ENCODE data around the gene CD81.

CD81 gene

DNA sequence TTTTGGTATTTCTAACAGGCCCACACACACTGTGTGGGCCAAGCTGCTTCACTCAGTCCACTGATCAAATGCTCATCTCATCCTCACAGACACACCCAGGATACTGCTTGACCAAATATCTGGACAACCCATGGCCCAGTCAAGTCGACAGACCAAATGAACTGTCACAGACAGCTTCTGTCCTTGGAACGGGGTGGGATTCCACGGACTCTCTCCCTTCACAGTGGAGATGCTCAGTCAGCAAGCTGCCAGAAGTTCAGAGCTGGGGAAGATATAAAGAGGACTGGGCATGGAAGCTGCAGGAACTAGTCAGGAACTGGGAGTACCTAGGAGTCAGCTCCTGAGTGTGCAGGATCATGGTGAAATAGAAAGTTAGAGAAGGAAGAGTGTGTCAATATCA, 34.6 kb upstream of the CD81 start:
- no peak for DNase-seq (ENCODE audit: extremely low read depth, low read depth)
- TF ChIP-seq, protein P1, sequence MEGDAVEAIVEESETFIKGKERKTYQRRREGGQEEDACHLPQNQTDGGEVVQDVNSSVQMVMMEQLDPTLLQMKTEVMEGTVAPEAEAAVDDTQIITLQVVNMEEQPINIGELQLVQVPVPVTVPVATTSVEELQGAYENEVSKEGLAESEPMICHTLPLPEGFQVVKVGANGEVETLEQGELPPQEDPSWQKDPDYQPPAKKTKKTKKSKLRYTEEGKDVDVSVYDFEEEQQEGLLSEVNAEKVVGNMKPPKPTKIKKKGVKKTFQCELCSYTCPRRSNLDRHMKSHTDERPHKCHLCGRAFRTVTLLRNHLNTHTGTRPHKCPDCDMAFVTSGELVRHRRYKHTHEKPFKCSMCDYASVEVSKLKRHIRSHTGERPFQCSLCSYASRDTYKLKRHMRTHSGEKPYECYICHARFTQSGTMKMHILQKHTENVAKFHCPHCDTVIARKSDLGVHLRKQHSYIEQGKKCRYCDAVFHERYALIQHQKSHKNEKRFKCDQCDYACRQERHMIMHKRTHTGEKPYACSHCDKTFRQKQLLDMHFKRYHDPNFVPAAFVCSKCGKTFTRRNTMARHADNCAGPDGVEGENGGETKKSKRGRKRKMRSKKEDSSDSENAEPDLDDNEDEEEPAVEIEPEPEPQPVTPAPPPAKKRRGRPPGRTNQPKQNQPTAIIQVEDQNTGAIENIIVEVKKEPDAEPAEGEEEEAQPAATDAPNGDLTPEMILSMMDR (IDR thresholded peaks at IDR 0.05; ENCODE audit: low read depth, low read length, missing control alignments) = no peak
- no peak overlapping the region for H3K4me3 ChIP-seq (replicated peaks; ENCODE audit: low read depth, low read length)

DNA sequence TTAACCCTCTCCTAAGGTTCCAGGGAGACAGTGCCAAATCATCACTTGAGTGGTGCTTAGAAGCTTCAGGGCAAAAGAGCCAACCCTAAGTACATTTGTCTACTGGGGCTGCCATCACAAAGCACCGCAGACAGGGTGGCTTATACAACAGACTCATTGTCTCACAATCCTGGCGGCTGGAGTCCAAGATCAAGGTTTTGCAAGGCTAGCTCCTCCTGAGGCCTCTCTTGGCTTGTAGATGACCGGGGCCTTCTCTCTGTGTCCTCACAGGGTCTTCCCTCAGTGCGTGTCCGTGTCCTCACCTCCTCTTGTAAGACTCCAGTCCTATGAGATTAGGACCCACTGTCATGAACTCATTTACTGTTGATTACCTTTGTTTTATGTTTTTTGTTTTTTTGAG, 34.1 kb upstream of the CD81 start:
- DNase-seq (ENCODE audit: extremely low read depth, low read depth) = no peak
- H3K4me3 ChIP-seq (replicated peaks; ENCODE audit: low read depth, low read length) = no peak overlapping the region
- TF ChIP-seq, protein P1 (IDR thresholded peaks at IDR 0.05; ENCODE audit: low read depth, low read length, missing control alignments) = no peak

DNA sequence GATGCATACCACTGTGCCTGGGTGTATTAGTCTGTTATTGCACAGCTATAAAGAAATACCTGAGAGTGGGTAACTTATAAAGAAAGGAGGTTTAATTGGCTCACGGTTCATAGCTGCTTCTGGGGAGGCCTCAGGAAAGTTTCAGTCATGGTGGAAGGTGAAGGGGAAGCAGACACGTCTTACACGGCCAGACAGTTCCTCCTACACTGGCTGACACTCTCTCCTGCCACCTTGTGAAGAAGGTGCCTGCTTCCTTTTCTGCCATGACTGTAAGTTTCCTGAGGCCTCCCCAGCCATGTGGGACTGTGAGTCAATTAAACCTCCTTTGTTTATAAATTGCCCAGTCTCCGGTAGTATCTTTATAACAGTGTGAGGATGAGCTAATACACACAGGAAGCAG, 33.6 kb upstream of the CD81 start:
- no peak for DNase-seq (ENCODE audit: extremely low read depth, low read depth)
- no peak overlapping the region for H3K4me3 ChIP-seq (replicated peaks; ENCODE audit: low read depth, low read length)
- TF ChIP-seq, protein P1 (IDR thresholded peaks at IDR 0.05; ENCODE audit: low read depth, low read length, missing control alignments) = no peak

DNA sequence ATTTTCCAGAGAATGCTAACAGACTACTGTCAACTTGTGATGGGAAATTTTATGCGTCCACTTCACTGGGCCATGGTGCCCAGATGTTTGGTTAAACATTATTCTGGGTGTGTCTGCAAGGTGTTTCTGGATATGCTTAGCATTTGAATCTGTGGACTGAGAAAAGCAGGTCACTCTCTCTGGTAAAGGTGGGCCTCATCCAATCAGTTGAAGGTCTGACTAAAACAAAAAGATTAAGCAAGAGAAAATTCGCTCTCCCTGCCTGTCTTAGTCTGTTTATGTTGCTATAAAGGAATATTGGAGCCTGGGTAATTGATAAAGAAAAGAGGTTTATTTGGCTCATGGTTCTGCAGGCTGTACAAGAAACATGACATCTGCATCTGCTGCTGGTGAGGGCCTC, 32.1 kb upstream of the CD81 start:
- TF ChIP-seq, protein P1 (IDR thresholded peaks at IDR 0.05; ENCODE audit: low read depth, low read length, missing control alignments) = no peak
- no peak for DNase-seq (ENCODE audit: extremely low read depth, low read depth)
- H3K4me3 ChIP-seq (replicated peaks; ENCODE audit: low read depth, low read length) = no peak overlapping the region

DNA sequence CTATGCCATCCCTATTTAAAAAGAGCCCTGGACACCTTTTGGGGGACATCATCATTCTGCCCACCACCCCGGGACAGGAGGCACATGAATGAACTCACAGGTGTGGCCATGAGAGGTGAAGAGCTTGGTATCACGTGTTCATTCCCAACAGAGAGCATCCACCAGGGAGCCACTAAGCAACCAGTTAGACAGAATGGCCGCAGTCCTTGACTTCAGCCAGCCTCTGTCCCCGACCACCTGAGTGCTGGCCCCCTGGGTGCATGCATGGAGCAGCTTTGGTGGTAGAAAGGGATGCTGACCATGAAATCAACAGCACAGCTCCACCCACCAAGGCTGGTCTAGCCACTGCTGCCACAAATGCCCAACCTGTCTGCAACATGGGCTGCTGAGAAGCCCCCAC, 31.1 kb upstream of the CD81 start:
- TF ChIP-seq, protein P1 (IDR thresholded peaks at IDR 0.05; ENCODE audit: low read depth, low read length, missing control alignments) = no peak
- DNase-seq (ENCODE audit: extremely low read depth, low read depth) = no peak
- no peak overlapping the region for H3K4me3 ChIP-seq (replicated peaks; ENCODE audit: low read depth, low read length)

DNA sequence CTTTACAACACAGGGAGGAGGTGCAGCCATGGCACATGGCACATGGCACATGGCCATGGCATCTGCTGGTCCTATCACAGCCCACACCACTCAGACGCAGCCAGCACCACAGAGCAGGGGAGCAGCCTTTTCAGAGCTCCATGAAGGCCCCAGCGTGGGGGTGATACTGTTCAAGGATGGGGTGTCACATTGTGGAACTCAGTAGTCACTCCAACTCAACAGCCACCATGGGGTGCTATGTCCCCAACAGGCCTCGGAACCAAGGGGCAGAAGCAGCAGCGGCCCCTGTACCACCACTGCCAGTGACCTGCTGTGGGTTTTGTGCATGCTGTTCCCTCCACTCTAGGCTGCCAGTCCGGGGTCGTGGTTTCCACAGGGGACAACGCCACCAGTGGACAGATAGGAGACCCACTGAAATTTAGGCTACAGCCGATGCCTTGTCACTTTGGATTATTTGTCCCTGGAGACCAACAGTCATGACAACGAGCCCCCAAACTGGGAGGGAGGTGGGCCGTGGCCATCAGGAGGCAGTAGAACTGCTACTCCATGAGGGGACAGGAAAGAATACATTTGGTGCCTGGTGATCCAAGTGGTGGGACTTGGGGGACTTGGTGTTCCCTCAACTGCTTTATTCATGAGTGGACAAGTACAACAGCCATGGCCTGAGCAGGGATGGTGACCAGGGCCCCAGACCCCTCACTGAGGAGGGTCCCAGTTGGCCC, 30.4 kb upstream of the CD81 start:
- TF ChIP-seq, protein P1 (IDR thresholded peaks at IDR 0.05; ENCODE audit: low read depth, low read length, missing control alignments) = no peak
- H3K4me3 ChIP-seq (replicated peaks; ENCODE audit: low read depth, low read length) = no peak overlapping the region

More for the DNA sequence above, 30.4 kb upstream of the CD81 start:
- no peak for DNase-seq (ENCODE audit: extremely low read depth, low read depth)

Measured in HFF-Myc (cell line).